Measurements from ENCODE around the gene LITAF. TPM values are rescaled to one million over a fixed set of nuclear protein-coding genes. Genes with fewer than 3 reads are reported as not detected.

Gene LITAF
- total RNA-seq, 2 donors from 2014 or later, result 144 to 211 TPM

DNA sequence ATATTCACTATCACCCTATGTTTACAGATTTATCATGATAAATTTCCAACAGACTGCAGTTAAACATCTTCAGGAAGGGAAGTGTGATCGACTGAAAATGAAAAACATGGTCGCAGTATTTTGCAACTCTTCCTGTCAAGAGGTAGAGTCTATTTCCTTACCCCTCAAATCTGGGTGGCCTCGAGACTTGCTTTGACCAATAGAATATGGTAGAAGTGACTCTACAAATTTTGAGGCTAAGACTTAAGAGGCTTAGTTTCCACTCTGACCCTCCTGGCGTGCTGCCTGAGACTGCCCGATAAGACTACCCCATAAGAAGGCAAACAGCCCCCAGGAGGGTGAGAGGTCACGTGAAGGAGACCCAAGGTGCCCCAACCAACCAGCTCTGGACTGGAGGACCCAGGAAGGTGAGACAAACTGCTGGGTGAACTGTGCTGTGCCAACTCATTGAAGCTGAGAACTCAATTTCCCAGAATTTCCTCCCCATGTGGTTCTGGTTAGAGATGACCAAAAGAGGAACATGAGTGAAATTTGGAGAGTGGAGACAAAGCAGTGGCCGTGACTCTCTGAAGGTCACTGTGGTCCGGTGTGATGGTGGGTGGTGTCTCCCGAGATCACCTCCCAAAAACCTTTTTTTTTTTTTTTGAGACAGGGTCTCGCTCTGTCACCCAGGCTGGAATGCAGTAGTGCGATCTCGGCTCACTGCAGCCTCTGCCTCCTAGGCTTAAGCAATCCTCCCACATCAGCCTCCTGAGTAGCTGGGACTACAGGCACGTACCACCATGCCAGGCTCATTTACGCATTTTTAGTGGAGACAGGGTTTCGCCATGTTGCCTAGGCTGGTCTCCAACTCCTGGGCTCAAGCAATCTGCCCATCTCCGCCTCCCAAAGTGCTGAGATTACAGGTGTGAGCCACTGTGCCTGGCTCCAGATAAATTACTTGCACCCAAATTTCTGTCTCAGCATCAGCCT lies 38.2 kb upstream of the LITAF start:
- Histone ChIP-seq H3K27ac (peak overlapping the region; percentile 26), H3K27me3 (no peaks in the 10 kb centered on the region), H3K36me3 (no peaks in the 10 kb centered on the region), H3K9me3 (no peaks in the 10 kb centered on the region), H3K4me1 (no peaks in the 10 kb centered on the region), H3K4me3 (no peak overlapping the region), H3K9ac (ENCODE audit: low read depth in 2 of 2, low read length in 2 of 2) (no peak overlapping the region)
- DNase-seq, result no peak
- TF ChIP-seq, protein P1, sequence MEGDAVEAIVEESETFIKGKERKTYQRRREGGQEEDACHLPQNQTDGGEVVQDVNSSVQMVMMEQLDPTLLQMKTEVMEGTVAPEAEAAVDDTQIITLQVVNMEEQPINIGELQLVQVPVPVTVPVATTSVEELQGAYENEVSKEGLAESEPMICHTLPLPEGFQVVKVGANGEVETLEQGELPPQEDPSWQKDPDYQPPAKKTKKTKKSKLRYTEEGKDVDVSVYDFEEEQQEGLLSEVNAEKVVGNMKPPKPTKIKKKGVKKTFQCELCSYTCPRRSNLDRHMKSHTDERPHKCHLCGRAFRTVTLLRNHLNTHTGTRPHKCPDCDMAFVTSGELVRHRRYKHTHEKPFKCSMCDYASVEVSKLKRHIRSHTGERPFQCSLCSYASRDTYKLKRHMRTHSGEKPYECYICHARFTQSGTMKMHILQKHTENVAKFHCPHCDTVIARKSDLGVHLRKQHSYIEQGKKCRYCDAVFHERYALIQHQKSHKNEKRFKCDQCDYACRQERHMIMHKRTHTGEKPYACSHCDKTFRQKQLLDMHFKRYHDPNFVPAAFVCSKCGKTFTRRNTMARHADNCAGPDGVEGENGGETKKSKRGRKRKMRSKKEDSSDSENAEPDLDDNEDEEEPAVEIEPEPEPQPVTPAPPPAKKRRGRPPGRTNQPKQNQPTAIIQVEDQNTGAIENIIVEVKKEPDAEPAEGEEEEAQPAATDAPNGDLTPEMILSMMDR (IDR thresholded peaks at IDR 0.05), result no peak
- intact Hi-C loops (cut with DNase I), result no loop called here

DNA sequence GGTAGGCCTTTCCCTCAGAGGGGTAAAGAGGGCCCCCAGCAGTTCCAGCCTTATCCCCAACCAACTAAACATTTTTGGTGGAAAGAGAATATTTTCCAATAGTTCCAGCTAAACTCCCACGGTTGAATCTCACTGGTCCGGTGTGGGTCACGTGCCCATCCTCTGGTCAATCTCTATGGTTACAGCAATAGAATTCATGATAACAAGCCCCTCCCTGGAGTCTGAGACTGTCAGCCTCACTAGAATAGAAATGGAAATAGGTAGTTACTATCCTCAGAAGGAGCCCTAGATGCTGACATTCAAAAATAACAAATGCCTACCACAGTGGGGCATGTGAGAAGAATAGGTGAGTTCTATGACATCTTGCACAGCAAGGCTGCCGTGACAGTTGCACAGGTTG lies 37.5 kb upstream of the LITAF start:
- H3K4me3 ChIP-seq, result no peak overlapping the region
- no peak for DNase-seq
- peak overlapping the region; percentile 26 for H3K27ac ChIP-seq
- H3K27me3 ChIP-seq, result no peaks in the 10 kb centered on the region
- intact Hi-C loops (cut with DNase I), result no loop called here
- no peaks in the 10 kb centered on the region for H3K4me1 ChIP-seq
- TF ChIP-seq, protein P1 (IDR thresholded peaks at IDR 0.05), result no peak
- no peaks in the 10 kb centered on the region for H3K9me3 ChIP-seq
- H3K9ac ChIP-seq (ENCODE audit: low read depth in 2 of 2, low read length in 2 of 2), result no peak overlapping the region
- no peaks in the 10 kb centered on the region for H3K36me3 ChIP-seq

DNA sequence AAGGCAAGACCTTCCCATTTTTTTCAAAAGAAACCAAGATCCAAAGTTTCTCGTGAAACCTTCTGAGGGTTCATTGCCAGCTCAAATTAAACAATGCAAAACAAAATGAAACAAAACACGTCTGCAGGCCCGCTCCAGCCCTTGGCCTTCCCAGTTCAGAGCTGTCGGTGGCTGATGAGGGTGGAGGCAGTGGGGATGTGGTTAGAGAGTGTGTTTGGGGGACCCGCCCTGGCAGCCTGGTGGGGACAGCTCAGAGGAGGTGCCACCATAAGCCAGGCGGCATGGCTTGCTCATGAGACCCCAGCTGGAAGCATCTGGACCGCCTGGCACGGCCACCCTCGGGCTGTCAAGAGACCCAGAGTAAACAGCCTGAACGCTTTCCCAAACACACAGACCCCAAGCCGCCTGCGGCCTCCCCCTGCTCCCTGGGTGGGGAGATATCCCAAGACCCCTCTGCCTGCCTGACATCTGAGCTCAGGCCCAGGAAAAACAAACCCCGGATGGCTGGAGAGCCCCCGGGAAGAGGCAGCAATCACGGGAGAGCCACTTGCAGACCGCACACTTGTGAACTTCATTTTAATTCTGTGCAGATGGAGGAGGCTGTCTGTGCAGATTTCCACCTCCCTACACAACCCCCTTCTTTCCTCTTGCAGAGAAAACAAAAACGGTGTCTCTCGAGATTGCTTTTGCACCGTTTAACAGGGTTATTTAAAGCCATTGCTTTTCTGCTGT lies 35.4 kb upstream of the LITAF start:
- H3K4me3 ChIP-seq, result no peak overlapping the region
- TF ChIP-seq, protein P1 (IDR thresholded peaks at IDR 0.05), result no peak
- no peak for DNase-seq

DNA sequence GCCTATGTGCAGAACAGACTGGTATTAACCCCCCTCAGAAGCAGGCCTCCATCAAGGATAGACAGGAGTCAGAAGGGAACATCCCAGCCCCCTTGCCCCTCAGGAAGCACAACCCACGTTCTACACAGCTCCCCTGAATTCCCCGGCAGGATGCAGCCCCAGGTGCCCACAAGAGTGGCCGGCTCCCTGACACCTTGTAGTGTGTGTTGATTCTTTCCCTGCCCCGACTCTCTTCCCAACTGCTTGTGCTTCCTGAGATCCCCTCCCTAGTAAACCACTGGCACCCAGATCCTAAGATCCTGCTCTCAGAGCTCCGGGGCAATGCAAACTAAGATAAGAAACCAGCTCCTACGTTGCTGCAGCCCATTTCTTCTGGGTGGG lies 34.8 kb upstream of the LITAF start:
- intact Hi-C loops (cut with DNase I), result no loop called here
- H3K27ac ChIP-seq, result peak overlapping the region; percentile 32
- no peak overlapping the region for H3K4me3 ChIP-seq

More for the DNA sequence above, 35.4 kb upstream of the LITAF start:
- Histone ChIP-seq H3K4me1 (no peaks in the 10 kb centered on the region), H3K27ac (peak overlapping the region; percentile 32), H3K36me3 (no peaks in the 10 kb centered on the region), H3K27me3 (no peaks in the 10 kb centered on the region), H3K9me3 (no peaks in the 10 kb centered on the region), H3K9ac (ENCODE audit: low read depth in 2 of 2, low read length in 2 of 2) (peak overlapping the region in 1 of 2 donors; percentile 33)
- intact Hi-C loops (cut with DNase I), result no loop called here

More for the DNA sequence above, 34.8 kb upstream of the LITAF start:
- Histone ChIP-seq H3K4me1 (no peaks in the 10 kb centered on the region), H3K27me3 (no peaks in the 10 kb centered on the region), H3K9ac (ENCODE audit: low read depth in 2 of 2, low read length in 2 of 2) (peak overlapping the region in 1 of 2 donors; percentile 33), H3K9me3 (no peaks in the 10 kb centered on the region), H3K36me3 (no peaks in the 10 kb centered on the region)
- DNase-seq, result no peak
- TF ChIP-seq, protein P1 (IDR thresholded peaks at IDR 0.05), result no peak
